ENCODE results near the gene XPC.

DNA sequence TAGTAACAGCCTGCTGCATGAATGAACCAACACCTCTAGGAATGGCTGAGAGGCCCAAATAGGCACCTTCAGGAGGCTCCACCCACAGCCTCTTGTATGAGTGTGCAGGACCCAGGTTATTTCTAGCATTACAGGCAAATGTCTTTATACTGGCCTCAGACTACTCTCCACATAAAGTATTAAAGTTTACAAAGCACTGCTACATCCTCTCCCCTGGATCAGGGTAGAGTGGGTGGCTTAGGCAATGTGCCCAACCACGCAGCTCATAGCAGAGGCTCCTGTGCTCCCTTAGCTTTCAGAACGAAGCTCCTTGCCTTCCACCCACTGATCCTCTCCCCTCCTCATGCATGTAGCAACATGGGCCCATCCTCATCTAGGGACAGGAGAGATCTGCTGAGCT is 37.3 kb downstream of the XPC start:
- TF ChIP-seq, protein P1, sequence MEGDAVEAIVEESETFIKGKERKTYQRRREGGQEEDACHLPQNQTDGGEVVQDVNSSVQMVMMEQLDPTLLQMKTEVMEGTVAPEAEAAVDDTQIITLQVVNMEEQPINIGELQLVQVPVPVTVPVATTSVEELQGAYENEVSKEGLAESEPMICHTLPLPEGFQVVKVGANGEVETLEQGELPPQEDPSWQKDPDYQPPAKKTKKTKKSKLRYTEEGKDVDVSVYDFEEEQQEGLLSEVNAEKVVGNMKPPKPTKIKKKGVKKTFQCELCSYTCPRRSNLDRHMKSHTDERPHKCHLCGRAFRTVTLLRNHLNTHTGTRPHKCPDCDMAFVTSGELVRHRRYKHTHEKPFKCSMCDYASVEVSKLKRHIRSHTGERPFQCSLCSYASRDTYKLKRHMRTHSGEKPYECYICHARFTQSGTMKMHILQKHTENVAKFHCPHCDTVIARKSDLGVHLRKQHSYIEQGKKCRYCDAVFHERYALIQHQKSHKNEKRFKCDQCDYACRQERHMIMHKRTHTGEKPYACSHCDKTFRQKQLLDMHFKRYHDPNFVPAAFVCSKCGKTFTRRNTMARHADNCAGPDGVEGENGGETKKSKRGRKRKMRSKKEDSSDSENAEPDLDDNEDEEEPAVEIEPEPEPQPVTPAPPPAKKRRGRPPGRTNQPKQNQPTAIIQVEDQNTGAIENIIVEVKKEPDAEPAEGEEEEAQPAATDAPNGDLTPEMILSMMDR (IDR thresholded peaks at IDR 0.05): no peak
- TF ChIP-seq POLR2AphosphoS5 (IDR thresholded peaks at IDR 0.05; ENCODE audit: low read depth, low read length): no peak
- TF ChIP-seq, protein P2, sequence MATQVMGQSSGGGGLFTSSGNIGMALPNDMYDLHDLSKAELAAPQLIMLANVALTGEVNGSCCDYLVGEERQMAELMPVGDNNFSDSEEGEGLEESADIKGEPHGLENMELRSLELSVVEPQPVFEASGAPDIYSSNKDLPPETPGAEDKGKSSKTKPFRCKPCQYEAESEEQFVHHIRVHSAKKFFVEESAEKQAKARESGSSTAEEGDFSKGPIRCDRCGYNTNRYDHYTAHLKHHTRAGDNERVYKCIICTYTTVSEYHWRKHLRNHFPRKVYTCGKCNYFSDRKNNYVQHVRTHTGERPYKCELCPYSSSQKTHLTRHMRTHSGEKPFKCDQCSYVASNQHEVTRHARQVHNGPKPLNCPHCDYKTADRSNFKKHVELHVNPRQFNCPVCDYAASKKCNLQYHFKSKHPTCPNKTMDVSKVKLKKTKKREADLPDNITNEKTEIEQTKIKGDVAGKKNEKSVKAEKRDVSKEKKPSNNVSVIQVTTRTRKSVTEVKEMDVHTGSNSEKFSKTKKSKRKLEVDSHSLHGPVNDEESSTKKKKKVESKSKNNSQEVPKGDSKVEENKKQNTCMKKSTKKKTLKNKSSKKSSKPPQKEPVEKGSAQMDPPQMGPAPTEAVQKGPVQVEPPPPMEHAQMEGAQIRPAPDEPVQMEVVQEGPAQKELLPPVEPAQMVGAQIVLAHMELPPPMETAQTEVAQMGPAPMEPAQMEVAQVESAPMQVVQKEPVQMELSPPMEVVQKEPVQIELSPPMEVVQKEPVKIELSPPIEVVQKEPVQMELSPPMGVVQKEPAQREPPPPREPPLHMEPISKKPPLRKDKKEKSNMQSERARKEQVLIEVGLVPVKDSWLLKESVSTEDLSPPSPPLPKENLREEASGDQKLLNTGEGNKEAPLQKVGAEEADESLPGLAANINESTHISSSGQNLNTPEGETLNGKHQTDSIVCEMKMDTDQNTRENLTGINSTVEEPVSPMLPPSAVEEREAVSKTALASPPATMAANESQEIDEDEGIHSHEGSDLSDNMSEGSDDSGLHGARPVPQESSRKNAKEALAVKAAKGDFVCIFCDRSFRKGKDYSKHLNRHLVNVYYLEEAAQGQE (IDR thresholded peaks at IDR 0.05; ENCODE audit: insufficient read depth in 1 of 2, low read depth in 2 of 2, low read length in 1 of 2): no peak
- no peak for TF ChIP-seq TCF7L2 (IDR thresholded peaks at IDR 0.05; ENCODE audit: low read depth, low read length)
- TF ChIP-seq SIN3A (IDR thresholded peaks at IDR 0.05; ENCODE audit: borderline replicate concordance, insufficient read depth, low read depth, low read length): no peak
